HG02798 (cell line): ENCODE data around the gene CACNG4.

Experiments
- ATAC-seq: cut with Tn5 transposase; IDR thresholded peaks from one replicate; pipeline ENCODE4 v1.9.1; 2021; ENCODE audit warnings: mild to moderate bottlenecking; ENCODE audit not compliant: unreplicated experiment, poor library complexity

The CACNG4 gene

GRCh38 chr17:67011527-67012175 is 47.1 kb downstream of the CACNG4 start:
- ATAC-seq = peak; percentile 47

- ATAC-seq = no peak
Measured at GRCh38 chr17:67013891-67014290, 49.4 kb downstream of the CACNG4 start.

- no peak for ATAC-seq
Measured at GRCh38 chr17:67015001-67015400, 50.5 kb downstream of the CACNG4 start.

- ATAC-seq = no peak
Measured at GRCh38 chr17:67016039-67016762, 51.7 kb downstream of the CACNG4 start.

GRCh38 chr17:67017910-67018309 is 53.4 kb downstream of the CACNG4 start:
- no peak for ATAC-seq

DNA sequence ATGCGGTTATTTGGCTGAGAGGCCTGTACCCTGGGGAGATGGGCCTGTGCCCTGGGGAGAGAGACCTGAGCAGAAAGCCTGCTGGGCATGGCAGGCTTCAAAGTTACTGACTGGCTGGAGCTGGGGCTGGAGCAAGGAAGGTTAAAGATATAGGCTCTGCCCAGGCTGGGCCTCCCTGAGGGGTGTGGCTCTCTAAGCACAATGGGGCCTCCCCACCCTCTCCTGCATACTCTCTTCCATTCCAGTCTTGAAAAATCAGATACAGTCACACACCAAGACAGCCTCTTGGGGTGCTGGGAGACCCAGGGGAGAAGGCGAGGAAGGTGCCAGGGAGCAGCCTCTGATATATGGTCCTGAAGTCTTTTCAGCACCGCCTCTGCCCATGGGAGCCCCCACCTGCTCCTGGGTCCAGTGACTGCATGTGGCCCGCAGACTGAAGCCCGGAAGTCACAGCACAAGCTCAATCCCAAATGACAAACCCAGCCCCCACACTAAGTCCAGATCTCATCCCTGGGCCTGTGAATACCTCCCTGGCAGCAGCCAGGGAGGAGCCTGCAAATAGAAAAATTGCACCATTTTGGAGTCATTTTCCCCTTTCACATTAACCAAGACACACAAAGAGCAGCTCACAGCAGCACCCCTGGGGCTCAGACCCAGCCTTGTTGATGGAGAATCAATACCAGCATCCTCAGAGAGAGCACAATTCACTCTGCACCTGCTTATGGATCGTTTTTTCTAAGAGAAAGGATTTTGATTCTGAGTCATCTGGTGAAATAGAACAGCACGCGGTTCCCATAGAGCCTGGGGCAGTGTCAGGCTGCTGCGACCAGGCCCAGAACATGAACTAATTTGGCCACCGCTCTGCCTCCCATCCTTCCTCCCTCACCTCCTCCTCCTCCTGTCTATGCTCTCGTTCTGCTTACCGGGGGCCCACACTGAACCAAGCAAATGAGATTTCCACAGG is 54.2 kb downstream of the CACNG4 start:
- ATAC-seq = no peak

DNA sequence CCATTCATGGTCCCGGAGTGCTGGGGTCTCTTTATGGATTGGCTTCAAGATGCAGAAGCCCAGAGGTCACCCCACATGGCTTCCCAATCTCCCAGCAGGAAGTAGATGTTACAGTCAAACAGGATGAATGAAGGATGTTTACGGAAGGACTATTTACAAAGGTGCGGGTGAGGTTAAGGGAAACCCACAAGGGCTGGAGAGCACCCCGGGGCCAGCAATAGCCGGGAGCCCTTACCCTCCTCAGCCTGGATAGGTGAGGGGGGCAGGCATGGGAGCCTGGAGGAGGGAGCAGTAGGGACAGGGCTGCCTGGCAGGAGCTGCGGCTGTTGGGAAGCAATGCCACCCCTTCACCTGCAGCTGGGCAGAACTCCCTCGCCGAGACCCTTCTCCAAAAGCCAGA is 55.3 kb downstream of the CACNG4 start:
- no peak for ATAC-seq

GRCh38 chr17:67020293-67020766 is 55.8 kb downstream of the CACNG4 start:
- no peak for ATAC-seq

GRCh38 chr17:67021196-67021595 is 56.7 kb downstream of the CACNG4 start:
- no peak for ATAC-seq

GRCh38 chr17:67021743-67022450 is 57.4 kb downstream of the CACNG4 start:
- no peak for ATAC-seq

GRCh38 chr17:67022451-67022810 is 57.9 kb downstream of the CACNG4 start:
- ATAC-seq = no peak

- no peak for ATAC-seq
Measured at GRCh38 chr17:67024736-67025135, 60.2 kb downstream of the CACNG4 start.

GRCh38 chr17:67025216-67025792 is 60.8 kb downstream of the CACNG4 start:
- ATAC-seq = no peak

DNA sequence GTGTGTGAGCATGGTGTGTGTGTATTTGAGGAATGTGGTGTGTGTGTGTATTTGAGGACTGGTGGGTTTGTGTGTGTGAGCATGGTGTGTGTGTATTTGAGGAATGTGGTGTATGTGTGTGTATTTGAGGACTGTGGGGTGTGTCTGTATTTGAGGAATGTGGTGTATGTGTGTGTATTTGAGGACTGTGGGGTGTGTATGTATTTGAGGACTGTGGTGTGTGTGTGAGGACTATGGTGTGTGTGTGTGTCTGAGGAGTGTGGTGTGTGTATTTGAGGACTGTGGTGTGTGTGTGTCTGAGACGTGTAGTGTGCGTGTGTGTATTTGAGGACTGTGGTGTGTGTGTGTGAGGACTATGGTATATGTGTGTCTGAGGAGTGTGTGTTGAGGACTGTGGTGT is 61.8 kb downstream of the CACNG4 start:
- no peak for ATAC-seq

- ATAC-seq = no peak
Measured at GRCh38 chr17:67027031-67027628, 62.6 kb downstream of the CACNG4 start.

- no peak for ATAC-seq
Measured at GRCh38 chr17:67030641-67031040, 66.1 kb downstream of the CACNG4 start.

GRCh38 chr17:67032382-67032781 is 67.9 kb downstream of the CACNG4 start:
- no peak for ATAC-seq

DNA sequence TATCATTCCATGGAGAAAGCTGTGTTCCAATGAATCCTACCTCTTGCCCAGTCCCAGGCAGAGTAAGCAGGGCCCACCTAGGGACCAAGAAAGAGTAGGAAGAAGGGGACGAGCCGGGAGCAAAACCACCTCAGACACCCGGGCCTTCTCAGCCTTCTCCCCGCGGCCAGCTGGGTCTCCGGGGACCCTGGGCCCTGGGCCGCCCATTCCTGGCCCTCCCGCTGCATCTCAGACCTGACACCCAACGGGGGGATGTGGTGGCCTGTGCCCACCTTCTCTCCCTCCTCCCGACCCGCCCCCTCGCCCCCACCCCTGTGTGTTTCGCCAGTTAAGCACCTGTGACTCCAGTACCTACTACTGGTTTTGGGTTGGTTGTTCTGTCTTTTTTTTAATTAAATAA is 68.5 kb downstream of the CACNG4 start:
- no peak for ATAC-seq

DNA sequence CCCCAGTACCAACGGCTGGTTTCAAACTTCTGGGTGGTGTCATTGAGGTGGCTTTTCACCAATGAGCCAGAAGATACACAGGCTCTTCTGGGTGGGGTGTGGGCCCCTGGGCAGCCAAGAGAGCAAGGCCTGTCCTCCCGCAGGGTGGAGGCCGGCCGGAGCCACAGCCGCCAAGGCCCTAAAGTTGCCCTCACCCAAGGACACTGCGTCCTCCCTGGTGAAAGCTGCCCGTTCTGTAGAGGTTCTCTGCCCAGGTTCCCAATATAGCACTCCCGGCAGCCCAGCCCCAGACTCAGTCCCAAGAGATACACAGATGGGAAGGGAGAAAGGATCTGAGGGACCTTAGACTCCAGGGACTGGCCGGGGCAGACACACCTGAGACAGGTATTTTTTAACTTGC is 69.1 kb downstream of the CACNG4 start:
- no peak for ATAC-seq
